EH (cell line): ENCODE results near the gene CREB3.
A peak's percentile ranks its signal among the peaks of the same experiment; 100 is the strongest.

Experiments used
- DNase-seq: peaks from one replicate; pipeline ENCODE4 v3.0.0-alpha.2; 2015; ENCODE audit warnings: low read depth

Gene CREB3

DNA sequence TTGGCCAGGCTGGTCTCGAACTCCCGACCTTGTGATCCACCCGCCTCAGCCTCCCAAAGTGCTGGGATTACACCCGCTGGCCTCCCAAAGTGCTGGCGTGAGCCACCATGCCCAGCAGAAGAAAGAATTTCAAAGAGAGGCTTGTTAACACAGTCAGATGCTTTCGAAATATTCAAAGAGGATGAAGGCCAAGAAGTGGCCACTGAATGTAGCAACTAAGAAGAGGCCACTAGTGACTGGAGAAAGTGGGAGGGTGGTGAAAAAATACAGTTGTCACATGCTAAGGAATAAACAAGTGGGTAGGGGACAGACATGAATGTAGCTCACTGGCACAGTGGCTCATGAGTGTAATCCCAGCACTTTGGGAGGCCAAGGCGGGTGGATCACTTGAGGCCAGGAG lies 29.8 kb upstream of the CREB3 start:
- no peak for DNase-seq

DNA sequence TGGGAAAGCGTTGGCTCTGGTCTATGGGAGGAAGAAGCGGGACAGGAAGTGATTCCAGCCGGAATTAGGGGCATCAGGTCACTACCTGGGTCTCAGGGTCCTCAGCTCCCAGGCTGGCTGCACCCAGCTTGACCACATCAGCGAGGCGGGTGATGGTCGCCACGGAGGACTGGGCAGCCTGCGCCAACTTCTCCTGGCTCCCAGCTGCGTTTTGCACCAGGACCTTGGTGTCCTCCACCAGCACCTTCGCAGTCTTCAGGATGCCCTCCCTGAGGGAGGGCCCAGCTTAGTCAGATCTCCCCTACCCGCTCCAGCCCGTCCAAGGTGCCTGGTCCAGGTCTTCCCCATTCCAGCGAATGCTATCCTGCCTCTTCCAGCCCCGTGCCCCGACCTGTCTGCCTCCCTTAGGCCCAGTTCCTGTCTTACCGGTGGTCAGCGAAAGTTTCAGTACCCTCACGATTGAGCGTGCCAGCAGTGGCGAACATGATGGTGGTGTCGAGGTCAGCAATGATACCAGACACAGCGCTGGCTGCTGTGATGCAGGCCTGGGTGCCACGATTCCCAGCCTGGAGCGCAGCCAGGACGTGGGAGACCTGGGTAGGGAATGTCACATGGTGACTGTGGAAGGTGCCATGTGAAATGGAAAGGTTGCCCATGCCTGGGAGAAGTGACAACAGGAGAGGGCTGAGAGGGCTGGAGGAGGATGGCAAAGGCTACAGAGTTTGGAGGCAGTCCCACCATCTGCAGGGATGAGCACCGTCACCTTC lies 28.4 kb upstream of the CREB3 start:
- DNase-seq: no peak

DNA sequence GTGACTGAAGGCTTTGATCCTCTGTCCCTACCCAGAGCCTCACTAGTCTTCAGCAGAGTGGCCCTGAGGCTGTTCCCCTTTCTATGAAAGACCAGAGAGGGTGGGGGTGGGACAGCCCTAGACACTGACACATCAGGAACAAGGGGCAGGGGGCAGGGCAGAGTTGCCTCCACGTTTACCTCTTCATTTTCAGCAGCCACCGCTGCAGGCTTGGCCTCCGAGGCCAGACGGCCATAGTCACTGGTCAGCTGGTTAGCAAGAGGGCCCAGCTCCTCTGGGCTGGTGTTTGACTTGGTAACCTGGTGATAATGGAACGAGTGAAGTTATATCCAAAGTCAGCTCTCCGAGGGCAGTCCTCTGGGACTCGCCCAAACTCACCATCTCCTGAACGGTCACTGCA lies 27.1 kb upstream of the CREB3 start:
- no peak for DNase-seq

DNA sequence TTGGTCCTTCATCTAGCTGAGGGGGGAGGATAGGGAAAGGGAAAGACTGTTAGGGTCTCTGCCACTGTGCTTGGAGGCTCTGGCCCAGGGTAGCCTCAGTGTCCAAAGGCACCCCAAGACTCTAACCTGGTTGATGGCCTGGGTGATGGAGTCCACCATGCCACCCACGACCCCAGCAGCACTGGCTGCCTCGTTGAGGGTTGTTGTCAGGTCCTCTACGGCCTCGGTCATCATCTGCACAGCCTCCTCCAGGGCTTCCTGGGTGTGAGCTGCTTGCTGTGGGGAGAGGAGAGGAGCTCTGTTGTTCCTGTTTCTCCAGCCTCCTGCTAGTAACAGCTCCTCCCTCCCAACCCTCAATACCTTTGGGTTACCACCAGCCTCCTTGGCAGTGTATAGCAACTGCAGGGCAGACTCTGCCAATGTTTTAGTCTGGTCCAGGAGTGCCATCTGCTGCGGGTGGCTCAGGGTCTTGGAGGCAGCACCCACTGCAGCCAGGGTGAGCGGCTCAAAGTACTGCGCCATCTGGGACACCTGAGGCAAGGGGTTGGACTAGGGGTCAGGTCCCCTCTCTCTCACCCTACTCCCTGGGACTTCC lies 26.5 kb upstream of the CREB3 start:
- DNase-seq: no peak

DNA sequence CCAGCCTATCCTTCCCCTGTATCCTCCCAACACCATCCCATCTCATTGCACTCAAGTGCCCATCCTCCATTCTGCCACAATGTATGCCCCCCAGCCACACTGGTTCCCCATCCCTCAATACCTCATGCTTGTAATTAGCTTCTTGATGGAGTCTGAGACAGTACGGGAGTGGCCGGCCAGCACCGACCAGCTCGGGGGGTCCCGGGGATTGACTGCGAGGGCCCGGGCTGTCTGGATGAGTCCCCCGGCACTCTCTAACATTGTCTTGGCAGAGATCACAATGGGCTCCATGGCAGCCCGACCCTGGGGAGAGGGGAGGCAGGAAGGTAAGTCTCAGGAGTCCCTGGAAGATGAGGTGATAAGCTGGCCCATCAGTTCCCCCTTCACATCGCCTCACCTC lies 25.5 kb upstream of the CREB3 start:
- no peak for DNase-seq

DNA sequence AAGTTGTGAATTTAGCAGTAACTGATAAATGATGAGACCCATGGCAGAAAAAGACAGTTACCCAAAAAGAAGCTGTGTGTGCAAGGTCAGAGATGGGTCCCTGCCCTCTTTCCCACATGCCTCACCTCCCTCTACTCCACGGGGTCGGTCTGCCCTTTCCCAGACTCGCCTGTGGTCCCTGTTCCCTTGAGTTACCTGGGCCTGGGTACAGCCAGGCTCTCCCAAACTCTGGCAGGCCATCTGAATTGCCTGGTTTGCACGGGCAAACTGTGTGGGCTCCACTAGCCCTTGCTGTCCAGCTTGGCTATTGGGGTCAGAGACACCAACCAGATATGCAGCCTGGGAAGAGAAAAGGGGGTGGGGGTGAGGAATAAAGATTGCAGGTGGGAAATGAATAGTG lies 24.3 kb upstream of the CREB3 start:
- DNase-seq: no peak

DNA sequence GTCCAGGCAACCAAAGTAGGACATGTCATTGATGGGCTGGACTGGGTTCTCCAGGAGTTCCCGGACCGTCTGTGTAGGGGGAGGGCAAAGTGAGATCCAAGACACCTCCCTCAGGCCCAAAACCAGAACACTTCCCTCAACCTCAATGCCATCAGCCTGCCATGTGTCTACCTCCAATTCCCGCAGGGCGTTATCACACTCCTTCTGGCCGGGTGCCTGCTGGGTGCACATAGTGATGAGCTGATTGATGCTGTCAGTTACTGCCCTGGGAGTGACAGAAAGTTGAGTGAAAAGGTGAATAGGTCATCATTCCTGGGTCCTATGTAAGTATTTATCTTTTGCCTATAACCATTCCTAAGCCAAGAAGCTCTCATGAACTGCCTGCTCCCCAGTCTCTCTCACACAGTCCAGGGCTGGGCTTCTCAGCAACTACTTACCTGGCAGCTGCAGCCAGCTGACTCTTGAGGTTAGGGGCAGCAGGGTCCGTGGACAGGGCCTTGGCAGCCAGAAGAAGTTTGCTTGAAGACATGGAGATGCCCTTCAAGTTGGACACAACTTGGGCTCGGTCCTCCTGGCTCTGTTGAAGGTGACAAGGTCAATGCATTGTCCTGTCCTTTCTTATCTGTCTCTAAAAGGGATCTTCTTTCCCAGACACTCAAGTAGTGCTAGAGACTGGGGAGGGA lies 21.5 kb upstream of the CREB3 start:
- no peak for DNase-seq

DNA sequence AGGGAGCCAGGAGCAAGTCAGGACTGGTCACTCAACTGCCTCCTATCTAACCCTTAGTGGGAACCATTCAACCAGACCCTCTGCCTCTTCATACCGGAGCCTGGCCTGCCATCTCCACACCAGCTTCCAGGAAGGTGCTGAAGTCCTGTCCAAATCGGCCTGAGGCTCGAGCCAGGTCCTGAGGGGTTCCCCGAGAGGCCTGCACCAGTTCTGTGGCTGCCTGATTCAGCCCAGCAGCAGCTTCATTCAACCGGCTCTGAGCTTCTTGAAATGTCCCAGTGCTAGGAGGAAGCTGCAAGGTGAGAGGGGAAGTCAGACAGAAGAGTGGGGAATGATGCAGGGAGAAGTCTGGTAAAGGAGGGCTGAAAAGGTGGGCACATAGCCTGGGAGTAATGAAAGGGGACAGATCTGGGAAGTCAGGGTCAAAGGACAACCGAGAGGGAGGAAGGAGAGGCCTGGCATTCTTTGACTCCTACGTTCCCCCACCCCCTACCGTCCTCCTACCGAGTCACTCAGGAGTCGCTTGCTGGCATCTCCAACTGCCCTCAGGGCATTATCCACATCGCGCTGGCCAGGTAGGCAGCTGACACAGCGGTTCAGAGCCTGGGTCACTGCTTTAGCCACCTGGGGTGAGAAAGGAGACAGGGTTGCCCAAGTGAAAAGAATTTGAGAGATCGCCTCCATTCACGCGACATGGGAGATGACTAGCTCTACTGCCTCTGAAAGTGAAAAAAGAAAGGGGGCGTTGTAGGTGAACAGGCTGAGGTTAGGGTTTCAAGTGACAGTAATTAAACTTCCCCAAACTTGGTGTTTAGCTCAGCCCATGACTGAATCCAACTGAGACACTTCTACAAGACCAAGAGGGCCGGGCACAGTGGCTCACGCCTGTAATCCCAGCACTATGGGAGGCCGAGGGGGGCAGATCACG lies 20.7 kb upstream of the CREB3 start:
- no peak for DNase-seq

DNA sequence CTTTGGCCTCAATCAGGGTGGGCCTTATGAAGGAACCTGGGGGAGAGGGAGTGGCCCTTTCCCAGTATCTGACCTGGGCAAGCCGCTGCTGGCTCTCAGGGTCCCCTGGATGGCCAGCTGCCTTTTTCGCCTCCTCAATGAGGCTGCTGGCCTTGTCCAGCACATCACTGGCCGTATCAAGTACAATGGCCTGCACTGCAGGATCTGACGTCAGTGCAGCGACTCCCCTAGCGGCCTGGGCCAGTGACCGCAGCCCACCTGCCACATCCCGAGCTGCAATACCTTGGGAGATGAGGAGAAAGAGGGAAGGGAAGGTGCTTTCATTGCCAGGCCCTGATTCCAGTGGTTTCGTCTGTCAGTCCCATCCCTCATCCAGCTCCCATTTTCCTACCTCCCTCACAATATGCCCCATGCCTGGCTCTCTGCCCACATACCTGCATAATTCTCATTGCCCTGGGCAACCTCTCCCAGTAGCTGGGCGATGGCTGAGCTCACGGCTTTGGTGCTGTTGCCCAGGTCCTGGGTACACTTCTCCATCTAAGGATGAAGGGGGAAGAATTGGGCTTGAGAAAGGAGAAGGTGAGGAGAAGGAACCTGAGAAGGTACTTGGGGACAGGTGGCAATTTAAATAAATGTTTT lies 19.6 kb upstream of the CREB3 start:
- DNase-seq: no peak

DNA sequence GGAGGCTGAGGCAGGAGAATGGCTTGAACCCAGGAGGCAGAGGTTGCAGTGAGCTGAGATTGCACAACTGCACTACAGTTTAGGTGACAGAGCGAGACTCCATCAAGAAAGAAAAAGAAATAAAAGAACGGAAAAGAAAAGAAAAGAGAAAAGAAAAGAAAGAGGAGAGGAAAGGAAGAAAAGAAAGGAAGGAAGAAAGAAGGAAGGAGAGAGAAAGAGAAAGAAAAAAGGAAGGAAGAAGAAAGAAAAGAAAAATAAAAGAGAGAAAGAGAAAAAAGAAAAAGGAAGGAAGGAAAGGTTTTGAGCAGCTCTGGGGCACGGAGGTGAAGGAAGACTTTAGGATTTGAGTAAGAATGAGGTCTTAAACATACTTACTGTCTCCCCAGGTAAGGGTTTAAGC lies 18.9 kb upstream of the CREB3 start:
- DNase-seq: no peak

DNA sequence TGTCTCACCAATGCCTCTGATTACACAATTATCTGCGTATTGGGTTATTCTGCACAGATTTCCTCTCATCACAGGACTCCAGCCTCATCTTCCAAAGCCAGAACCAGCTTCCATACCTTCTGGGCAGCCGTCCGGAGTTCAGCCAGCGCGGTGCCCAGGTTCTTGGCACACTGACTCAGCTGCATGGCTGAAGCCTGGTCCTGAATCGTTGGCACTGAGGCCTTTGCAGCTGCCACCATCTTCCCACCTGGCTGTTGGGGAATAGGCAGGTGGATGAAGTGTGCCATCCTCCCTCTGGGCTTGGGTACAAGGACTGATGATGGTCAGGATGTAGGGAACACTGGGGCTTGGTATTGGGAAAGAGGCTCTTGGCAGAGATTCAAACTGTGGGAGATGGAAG lies 18.3 kb upstream of the CREB3 start:
- DNase-seq: no peak

DNA sequence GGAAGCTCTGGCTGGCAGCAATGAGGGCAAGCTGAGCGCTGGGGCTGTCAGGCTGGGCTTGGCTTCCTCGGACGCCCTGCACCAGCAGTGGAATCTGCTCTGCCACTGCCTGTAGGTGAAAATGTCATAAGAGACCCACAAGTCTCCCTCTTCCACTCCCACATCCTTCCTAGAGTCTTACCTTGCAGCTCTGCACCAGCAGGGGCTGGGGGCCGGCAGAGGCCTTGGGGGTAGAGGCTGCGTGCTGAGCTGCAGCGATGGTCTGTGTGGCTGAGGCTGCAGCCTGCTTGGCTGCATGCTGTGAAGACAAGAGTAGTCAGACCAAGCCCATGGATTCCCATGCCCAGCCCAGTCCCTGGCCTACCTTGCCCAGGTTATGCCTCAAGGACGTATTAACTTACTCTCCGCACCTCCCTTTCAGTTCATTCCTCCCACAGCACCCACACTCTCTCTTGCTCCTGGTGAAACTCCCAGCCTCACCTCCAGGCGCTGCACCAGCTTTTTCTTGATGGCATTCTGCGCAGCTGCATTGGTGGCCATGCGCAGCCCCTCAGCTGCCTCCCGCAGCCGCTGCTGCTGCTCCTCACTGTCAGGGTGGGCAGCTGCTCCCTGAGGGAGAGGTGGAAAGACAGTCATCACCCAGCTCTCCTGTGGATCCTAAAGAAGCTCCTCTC lies 17.8 kb upstream of the CREB3 start:
- no peak for DNase-seq

DNA sequence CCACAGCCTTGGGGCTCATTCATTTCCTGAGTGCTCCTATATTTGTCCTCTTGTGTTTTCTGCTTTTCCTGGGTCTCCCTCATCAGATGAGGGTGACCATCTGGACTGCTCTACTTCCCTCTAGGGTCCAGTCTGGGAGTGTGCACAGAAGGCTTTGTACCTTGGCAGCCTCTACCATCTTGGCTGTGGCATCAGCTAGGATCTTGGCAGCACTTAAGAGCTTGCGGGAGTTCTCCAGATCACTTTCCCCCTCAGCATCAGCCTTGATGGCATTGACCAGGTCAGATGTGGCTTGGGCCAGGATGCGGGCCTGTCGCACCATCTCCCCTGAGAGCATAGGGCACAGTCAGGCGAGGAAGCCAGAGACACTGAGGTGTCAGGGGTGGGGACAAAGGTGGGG lies 16.2 kb upstream of the CREB3 start:
- peak; percentile 37 for DNase-seq

DNA sequence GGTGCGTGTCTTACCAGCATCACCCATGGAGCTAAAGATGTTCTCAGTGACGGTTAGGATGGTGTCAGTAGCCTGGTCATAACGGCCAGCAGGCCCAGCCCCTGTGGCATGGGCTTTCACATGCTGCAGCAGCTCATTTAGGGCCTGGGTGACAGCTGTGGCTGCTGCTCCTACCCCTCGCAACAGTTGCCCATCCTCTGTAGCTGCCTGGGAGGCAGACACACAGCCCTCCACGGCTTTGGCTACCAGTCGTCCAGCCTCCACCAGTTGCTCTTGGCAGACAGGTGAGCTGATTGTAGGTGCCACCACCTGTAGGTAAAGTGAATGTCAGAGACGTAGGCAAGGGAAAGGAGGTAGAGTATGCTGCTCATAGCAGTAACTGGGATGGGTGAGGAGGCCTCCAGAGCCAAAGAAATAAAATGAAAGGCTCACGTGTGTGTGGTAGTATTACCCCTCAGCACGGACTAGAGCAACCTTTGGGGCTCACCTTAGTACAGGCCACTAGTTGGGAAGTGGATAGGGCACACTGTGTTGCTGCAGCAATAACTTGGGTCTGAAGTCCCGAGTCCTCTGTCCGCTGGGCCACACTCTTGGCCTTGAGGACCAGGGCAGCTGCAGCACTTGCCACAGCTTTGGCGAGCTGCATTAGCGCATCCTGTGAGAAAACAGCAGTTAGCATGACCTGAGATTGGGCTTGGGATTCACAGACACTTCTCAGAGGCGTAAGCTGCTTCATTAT lies 15.2 kb upstream of the CREB3 start:
- DNase-seq: no peak

DNA sequence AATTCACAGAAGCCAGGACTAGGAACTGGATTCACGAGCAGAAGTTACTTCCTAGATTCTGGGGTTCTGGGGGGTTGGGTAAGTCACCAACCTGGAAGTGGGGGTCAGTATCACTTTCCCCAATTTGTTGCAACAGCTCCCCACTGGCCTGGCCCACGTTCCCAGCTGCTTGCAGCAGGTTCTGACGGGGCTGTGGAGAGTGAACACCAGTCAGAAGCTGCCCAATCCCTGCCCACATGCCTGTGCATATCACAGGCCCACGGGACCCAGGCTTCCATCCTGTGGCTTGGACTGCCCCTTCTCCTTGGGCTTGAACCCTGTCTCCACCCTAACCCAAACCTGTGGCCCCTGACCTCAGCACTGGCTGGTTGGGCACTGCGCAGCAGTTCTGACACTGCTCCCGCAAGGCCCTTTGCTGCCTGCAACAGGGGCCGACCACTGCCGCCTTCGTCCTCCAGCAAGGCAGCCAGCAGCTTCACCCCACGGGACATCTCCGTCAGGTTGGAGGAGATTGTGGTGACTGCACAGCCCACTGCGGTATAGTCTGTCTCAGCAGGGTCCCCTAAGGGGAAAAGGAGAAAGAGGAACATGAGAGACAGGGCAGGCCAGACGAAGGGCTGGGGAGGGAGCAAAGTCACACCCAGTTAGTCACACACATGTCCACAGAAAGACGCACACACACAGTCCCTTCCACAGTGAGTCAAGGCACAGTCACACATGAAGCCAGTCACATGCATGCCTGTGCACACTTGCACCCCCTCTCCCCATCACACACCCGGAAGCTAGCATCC lies 13.6 kb upstream of the CREB3 start:
- no peak for DNase-seq

DNA sequence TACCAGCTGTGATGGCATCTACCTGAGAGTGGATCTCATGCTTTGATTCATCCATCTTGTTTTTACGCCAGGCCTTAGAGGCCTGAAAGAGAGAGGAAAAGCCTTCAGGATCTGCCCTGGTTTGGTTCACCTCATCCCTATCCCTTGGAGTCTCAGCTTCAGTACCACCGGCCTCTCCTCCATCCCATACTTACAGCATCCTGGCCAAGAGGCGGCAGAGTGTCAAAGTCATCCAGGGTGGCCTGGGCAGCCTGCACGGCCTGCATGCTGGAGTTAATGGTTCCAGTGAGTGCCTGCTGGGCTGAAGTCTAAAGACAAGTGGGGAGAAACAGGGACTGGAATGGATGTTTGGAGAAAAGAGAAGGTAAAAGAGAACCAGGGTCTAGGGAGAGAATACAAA lies 12.9 kb upstream of the CREB3 start:
- no peak for DNase-seq

DNA sequence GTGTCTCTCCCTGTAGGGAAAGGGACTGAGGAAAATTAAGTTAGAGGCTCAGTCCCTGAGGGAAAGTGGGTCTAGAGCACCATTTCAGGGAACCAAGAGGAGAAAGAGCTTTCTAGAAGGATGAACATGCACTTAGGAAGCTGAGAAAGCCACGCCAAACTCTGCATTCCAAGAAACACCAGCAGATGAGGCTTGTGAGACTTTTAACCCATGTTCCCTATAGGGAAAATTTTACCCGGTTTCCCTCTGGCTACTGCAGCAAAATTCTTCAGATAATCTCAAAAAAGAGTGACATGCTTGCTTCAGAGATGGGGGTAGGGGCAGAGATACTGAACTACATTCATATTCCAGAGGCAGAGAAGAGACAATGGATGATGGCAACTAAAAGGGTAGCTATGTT lies 9.0 kb upstream of the CREB3 start:
- DNase-seq: no peak

DNA sequence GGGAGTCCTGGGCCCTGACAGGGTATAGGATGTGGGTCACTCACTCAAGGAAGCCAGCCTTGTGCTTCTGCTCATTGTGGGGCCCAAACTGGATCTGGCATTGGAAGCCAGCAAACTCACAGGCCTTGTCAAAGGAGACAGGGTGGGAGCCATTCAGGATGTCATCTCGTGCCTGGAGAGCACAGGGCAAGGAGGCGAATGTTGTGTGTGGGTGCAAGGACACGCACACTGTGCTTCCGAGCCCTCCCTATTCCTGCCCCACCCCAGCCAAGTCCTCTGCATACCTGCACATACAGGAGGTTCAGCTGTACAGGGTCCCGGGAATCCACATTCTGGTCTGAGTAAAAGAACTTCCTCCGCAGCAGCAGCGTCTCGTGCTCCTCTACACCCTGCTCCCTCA lies 8.6 kb upstream of the CREB3 start:
- no peak for DNase-seq

DNA sequence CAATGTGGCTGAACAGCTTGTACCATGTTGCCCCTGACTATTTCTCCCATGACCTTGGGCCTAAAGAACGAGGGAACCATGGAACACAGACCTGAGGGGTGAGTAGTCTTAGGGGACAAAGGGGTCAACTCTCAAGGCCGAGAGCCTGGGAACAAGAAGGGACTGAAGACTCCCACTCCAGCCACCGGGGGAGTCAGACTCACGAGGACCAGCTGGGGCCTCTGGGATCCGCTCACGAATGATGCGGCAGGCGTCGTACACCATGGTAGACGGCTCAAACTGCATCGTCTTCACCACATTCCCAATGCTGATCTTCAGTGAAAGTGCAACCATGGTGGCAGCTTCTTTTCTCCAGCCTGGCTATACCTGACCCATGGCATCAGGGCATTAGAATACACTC lies 7.1 kb upstream of the CREB3 start:
- no peak for DNase-seq

DNA sequence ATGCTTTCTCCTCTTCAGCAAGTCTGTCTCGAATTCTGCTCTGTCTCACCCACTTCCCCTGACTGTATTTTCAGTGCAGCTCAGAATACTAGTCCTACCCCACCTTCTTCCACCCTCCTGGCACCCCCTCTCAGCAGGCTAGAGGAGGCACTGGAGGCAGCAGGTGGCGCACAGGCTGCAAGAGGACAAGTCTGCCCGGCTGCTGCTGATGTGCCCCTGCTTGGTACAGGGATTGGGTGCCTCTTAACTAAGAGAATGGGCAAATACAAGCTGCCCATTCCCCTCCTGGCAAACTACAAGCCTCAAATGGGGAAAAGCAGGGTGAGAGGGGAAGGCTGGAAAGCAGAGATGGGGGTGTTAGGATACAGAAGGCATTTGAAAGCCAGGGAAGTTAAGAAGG lies 5.5 kb upstream of the CREB3 start:
- DNase-seq: peak; percentile 60
